Suprapubic skin (tissue), 4 donors: ENCODE measurements around the gene CRTC2. TPM values are rescaled to one million over a fixed set of nuclear protein-coding genes. Genes with fewer than 3 reads are reported as not detected.
A peak's percentile ranks its signal among the peaks of the same experiment; 100 is the strongest.
"Not testable (repeated sequence)": the region's sequence is repeated elsewhere in the genome, so short reads cannot be mapped to it uniquely, and the experiment has no call there.

Experiments used
- DNase-seq, 2 donors: peaks; one replicate each; pipeline ENCODE4 v3.0.0-alpha.2; 2019; ENCODE audit warnings: low spot score in 2 of 2
- H3K27ac ChIP-seq: fragments of 200-600 bp; sonication (generic); one replicate; pipeline ENCODE4 v1.5.1; 2019
- H3K27me3 ChIP-seq: fragments of 200-600 bp; sonication (generic); one replicate; pipeline ENCODE4 v1.5.1; 2019
- H3K36me3 ChIP-seq: fragments of 200-600 bp; sonication (generic); one replicate; pipeline ENCODE4 v1.5.1; 2019
- H3K4me1 ChIP-seq: fragments of 200-600 bp; sonication (generic); one replicate; pipeline ENCODE4 v1.5.1; 2019
- H3K4me3 ChIP-seq: fragments of 200-600 bp; sonication (generic); one replicate; pipeline ENCODE4 v1.5.1; 2019; ENCODE audit warnings: mild to moderate bottlenecking
- H3K9me3 ChIP-seq: fragments of 200-600 bp; sonication (generic); one replicate; pipeline ENCODE4 v1.5.1; 2019
- CTCF ChIP-seq, 2 donors: fragments of 200-600 bp in 1 of 2; fragments of 450-650 bp in 1 of 2; sonication (generic) in 1 of 2; IDR thresholded peaks; one replicate each; pipeline ENCODE4 v1.5.1; 2016 to 2019; ENCODE audit warnings: antibody characterized with exemption in 2 of 2, mild to moderate bottlenecking in 1 of 2, moderate library complexity in 1 of 2
- EP300 ChIP-seq: sonication (generic); formaldehyde crosslinking; IDR thresholded peaks from one replicate; pipeline ENCODE4 v1.6.1; 2017; ENCODE audit warnings: antibody characterized with exemption
- POLR2A ChIP-seq, 2 donors: fragments of 450-650 bp; IDR thresholded peaks; one replicate each; pipeline ENCODE4 v1.6.1; 2017; ENCODE audit warnings: antibody characterized with exemption in 2 of 2, mild to moderate bottlenecking in 2 of 2, moderate library complexity in 2 of 2
- POLR2AphosphoS5 ChIP-seq, 3 donors: sonication (generic); formaldehyde crosslinking; IDR thresholded peaks; one replicate each; pipeline ENCODE4 v1.6.1; 2017; ENCODE audit warnings: antibody characterized with exemption in 3 of 3
- WGBS: methylation state at CpG from one replicate; pipeline ENCODE4 v1.1.5; 2018; 5-methylcytosine and 5-hydroxymethylcytosine counted together
- total RNA-seq, 4 donors: library from RNA; depleted of rRNA; stranded (reverse); fragments of >200 nt; gene quantifications; one replicate each; pipeline ENCODE4 v1.1.0, GENCODE V29; 2016

Gene CRTC2
- total RNA-seq, 4 donors from 2014 or later: 19.3 to 36.2 (median 24.5) TPM

GRCh38 chr1:153985941-153986761, 27.7 kb upstream of the CRTC2 start, which contains the start of gene RAB13:
Gene RAB13 (minus strand): TSS chr1:153986339. CDS start chr1:153986236, 103 bp downstream.
- peak; percentile 93 for DNase-seq
- Histone ChIP-seq H3K27me3 (no peaks in the 10 kb centered on the region), H3K27ac (peak within 1 kb of the TSS; percentile 90), H3K4me1 (peaks cover 36% of the 10 kb centered on the region), H3K9me3 (no peaks in the 10 kb centered on the region), H3K36me3 (peaks cover 14% of the 10 kb centered on the region), H3K4me3 (peak within 1 kb of the TSS; percentile 63)
- under 1% methylated on average over 18 of the region's 32 CpGs for WGBS
- TF ChIP-seq POLR2A (IDR thresholded peaks at IDR 0.05): peak in 1 of 2 donors; percentile 18
- no peak for TF ChIP-seq POLR2AphosphoS5 (IDR thresholded peaks at IDR 0.05)

- 10% methylated on average over 7 of the region's 7 CpGs for WGBS
- Histone ChIP-seq H3K9me3 (no peaks in the 10 kb centered on the region), H3K27ac (peak overlapping the region; percentile 90), H3K4me3 (peak overlapping the region; percentile 63), H3K4me1 (peaks cover 36% of the 10 kb centered on the region), H3K27me3 (no peaks in the 10 kb centered on the region), H3K36me3 (peaks cover 20% of the 10 kb centered on the region)
- peak in 1 of 2 donors; percentile 49 for TF ChIP-seq POLR2A (IDR thresholded peaks at IDR 0.05)
- TF ChIP-seq CTCF (IDR thresholded peaks at IDR 0.05): no peak
- no peak for TF ChIP-seq EP300
- TF ChIP-seq POLR2AphosphoS5 (IDR thresholded peaks at IDR 0.05): peak in 1 of 3 donors; percentile 29
- peak; percentile 85 to 87 for DNase-seq
Measured at GRCh38 chr1:153985341-153985912, 27.0 kb upstream of the CRTC2 start.

GRCh38 chr1:153984123-153984894, 25.9 kb upstream of the CRTC2 start:
- Histone ChIP-seq H3K36me3 (peaks cover 20% of the 10 kb centered on the region), H3K4me1 (peaks cover 29% of the 10 kb centered on the region), H3K27me3 (no peaks in the 10 kb centered on the region), H3K4me3 (peak overlapping the region; percentile 63), H3K9me3 (no peaks in the 10 kb centered on the region), H3K27ac (peak overlapping the region; percentile 90)
- 54% methylated on average over 6 of the region's 6 CpGs for WGBS
- no peak for DNase-seq
- no peak for TF ChIP-seq POLR2AphosphoS5 (IDR thresholded peaks at IDR 0.05)
- TF ChIP-seq EP300: no peak
- TF ChIP-seq POLR2A (IDR thresholded peaks at IDR 0.05): no peak
- TF ChIP-seq CTCF (IDR thresholded peaks at IDR 0.05): no peak

- DNase-seq, H3K4me3 ChIP-seq, H3K9me3 ChIP-seq, H3K27ac ChIP-seq, H3K27me3 ChIP-seq: not testable (repeated sequence)
- WGBS: 82% methylated on average over 2 of the region's 2 CpGs
- peaks cover 34% of the 10 kb centered on the region for H3K4me1 ChIP-seq
- peaks cover 20% of the 10 kb centered on the region for H3K36me3 ChIP-seq
Measured at GRCh38 chr1:153981735-153982134, 23.3 kb upstream of the CRTC2 start.

- not testable (repeated sequence) for H3K9me3 ChIP-seq, H3K27ac ChIP-seq, H3K4me3 ChIP-seq, H3K27me3 ChIP-seq
- H3K4me1 ChIP-seq: peaks cover 22% of the 10 kb centered on the region
- peak in 1 of 2 donors; percentile 31 for DNase-seq
- WGBS: 93% methylated on average over 12 of the region's 12 CpGs
- H3K36me3 ChIP-seq: peaks cover 31% of the 10 kb centered on the region
Measured at GRCh38 chr1:153979091-153979490, 20.7 kb upstream of the CRTC2 start.

- H3K9me3 ChIP-seq: no peaks in the 10 kb centered on the region
- peaks cover 21% of the 10 kb centered on the region for H3K4me1 ChIP-seq
- peak overlapping the region; percentile 75 for H3K4me3 ChIP-seq
- 64% methylated on average over 9 of the region's 9 CpGs for WGBS
- peaks cover 38% of the 10 kb centered on the region for H3K36me3 ChIP-seq
- DNase-seq: no peak
- no peaks in the 10 kb centered on the region for H3K27me3 ChIP-seq
- H3K27ac ChIP-seq: no peak overlapping the region
- TF ChIP-seq POLR2A (IDR thresholded peaks at IDR 0.05) (no peak), CTCF (IDR thresholded peaks at IDR 0.05) (no peak), POLR2AphosphoS5 (IDR thresholded peaks at IDR 0.05) (no peak), EP300 (no peak)
Measured at GRCh38 chr1:153978274-153978909, 20.0 kb upstream of the CRTC2 start.
